ENCODE data around the gene PHACTR3.
A peak's percentile ranks its signal among the peaks of the same experiment; 100 is the strongest.

Gene PHACTR3

DNA sequence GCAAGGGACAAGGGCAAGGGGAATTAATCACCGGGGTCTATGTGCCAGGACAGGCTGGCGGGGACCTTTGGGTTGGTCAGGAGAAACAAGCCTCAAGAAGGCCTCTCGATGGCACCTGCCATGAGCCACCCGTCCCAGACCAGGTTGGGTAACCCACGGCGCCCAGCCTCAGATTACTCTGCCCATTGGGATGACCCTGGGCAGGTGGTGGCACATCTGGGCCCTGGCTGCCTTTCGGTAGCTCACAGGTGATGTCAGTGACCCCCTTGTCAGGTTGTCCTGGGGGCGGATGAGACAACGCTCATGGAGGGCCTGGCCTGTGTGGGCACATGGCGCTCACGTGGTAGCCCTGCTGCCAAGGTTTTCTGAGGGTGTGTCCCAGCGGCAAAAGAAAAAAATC, 176.9 kb downstream of the PHACTR3 start:
- DNase-seq, result no peak

DNA sequence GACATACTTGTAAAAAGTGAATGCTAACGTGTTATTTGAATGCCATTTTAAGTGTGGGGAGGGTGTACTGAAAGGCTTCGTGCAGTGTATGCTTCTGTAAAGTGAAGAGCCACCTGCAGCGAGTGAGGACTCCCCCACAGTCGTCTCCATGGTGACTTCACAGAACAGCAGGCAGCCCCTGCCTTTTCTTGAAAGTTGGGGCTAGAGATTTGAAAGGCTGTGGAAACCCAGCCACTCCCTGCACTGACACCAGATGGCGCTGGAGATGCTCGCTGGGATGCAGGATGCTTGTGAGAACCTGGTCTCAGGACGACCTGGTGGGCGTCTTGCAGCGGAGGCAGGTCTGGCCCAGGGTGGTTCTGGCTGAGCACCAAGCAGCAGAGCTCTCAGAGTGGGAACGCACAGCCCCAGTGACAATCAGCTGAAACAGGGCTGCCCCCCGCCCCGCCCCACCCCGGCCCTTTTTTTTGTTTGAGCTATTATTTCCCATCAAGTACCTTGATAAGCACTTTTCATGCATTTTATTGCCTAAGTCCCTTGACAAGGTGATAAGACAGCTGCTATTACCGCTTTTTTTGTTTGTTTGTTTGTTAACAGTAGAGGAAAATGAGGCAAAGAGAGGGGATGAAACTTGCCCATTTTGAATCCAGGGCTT, 178.8 kb downstream of the PHACTR3 start:
- peak; percentile 37 for DNase-seq

- DNase-seq, result no peak
These were observed 179.3 kb downstream of the PHACTR3 start for GRCh38 chr20:59783641-59784010.

GRCh38 chr20:59784365-59784764, 180.0 kb downstream of the PHACTR3 start:
- no peak for DNase-seq

- no peak for DNase-seq
These were observed 180.7 kb downstream of the PHACTR3 start for GRCh38 chr20:59784791-59785668.

DNA sequence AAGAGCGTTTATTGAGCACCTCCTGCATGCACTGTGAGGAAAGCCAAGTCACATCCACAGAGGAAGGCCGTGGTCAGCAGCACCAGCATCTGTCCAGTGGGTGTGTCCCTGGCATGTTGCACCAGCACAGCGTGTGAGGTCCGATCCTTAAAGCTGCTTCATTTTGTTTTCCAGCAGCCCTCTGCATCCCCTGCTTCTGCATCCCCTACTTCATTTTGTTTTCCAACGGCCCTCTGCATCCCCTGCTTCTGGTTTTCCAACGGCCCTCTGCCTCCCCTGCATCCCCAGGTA, 181.3 kb downstream of the PHACTR3 start:
- DNase-seq, result no peak

GRCh38 chr20:59785986-59786795, 181.9 kb downstream of the PHACTR3 start:
- no peak for DNase-seq

GRCh38 chr20:59786801-59787537, 182.6 kb downstream of the PHACTR3 start:
- DNase-seq, result no peak

DNA sequence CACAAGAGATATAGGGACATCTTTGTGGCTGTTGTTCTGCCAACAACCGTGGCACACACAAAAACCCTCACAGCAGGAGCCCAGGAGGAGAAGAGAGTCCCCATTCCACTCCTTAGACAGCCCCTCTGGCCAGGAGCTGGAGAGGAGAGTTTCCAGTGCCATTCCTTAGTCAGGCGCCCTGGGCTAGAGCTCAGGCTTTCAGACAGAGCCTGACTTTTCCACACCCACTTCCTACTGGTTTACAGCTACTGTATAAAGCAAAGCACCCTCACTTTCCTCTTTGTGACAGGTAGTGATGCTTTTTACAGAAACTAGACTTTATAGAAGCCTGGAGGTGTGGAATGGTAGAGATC, 183.2 kb downstream of the PHACTR3 start:
- no peak for DNase-seq

- DNase-seq, result no peak
These were observed 183.9 kb downstream of the PHACTR3 start for GRCh38 chr20:59788196-59788735.

DNA sequence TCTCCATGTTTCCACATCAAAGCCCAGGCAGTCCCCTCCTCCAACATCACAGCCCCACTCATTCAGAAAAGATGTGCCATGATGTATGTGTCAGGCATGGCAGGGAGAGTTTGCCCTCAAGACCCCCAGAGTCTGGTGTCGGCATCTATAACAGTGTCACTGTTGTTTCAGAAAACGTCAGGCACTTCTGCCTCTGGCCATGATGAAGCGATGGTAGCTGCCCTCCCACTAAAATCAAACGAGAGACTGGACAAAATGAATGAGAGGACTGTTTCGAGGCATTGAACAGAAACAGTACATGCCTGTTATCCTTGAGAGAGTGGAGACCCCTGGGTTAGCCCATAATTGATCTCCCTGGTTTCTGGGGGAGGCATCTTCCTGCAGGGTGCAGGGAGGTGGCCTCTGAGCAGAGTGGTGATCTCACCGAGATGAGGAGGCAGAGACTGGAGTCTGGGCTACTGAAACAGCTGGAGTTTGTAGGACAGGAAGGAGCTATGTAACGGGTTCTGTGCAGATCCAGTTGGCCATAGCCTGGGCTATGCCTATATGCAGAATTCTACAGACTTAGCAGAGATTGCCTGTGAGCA, 184.6 kb downstream of the PHACTR3 start:
- no peak for DNase-seq

- no peak for DNase-seq
These were observed 185.3 kb downstream of the PHACTR3 start for GRCh38 chr20:59789686-59790085.

DNA sequence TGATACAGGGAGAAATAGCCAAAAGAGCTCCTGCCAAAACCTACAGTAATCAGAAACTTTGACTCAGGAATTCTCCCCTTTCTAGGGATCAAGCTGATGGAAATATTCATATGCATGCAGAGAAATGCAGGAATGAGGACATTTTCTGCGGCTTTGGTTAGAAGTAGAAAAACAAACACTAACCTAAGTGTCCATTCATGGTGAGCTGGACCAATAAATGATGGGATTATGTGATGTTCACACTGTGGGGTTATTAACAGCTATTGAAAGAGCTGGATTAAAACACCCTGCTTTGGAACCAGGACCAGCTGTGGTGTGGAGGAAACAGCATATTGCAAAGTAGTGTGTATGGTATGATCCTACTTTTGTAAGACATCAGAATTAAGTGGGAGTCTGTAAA, 186.0 kb downstream of the PHACTR3 start:
- no peak for DNase-seq

DNA sequence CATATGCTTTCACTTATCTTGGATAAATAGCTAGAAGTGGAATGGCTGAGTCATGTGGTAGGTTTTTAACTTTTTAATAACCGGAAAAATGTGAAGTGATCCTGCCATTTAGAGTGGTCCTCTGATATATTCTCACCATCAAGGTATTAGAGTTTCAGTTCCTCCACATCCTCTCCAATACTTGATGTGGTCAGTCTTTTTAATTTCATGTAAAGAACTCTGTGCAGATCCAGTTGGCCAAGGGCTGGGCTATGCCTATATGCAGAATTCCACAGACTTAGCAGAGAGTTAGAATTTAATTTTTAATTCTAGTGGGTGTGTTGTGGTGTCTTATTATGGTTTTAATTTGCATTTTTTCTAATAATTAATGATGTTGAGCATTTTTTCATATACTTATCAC, 188.0 kb downstream of the PHACTR3 start:
- no peak for DNase-seq

- DNase-seq, result no peak
These were observed 190.2 kb downstream of the PHACTR3 start for GRCh38 chr20:59794555-59794954.

- DNase-seq, result no peak
These were observed 196.0 kb downstream of the PHACTR3 start for GRCh38 chr20:59800309-59800708.

- DNase-seq, result no peak
These were observed 197.7 kb downstream of the PHACTR3 start for GRCh38 chr20:59802018-59802417.

DNA sequence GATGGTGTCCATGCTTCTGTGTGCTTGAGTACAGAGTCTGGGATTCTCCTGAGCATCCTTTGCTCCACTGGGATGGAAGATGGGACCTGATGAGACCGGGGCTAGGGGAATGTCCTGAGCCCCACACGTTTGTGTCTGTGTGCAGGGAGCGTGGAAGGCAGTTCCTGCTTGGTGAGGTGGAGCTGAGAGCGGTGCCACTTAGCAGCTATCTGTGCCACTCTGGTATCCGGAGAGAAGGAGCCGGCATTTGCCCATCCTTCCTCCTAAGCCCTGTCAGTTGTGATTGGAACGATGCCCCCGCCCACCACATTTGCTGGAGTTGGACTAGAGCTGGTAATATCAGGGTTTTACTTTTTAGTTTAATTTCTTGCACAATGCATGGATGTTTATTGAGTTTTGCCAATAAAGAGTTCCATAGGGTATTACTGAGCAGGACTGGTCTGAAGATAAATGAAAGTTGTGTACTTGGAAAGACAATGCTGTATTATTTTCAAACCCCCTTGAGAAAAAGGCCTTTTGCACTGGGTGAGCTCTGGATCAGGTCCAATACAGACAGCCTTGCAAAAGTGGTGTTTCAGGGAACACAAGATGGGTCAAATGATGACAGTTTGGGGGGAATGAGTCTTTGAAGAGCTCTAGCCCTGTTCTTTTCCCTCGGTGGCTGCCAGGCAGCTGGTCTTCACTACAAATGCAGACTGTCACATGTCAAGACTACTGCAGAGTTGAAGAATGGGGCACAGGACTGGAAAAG, 198.3 kb downstream of the PHACTR3 start:
- no peak for DNase-seq

GRCh38 chr20:59804347-59804746, 200.0 kb downstream of the PHACTR3 start:
- DNase-seq, result no peak

DNA sequence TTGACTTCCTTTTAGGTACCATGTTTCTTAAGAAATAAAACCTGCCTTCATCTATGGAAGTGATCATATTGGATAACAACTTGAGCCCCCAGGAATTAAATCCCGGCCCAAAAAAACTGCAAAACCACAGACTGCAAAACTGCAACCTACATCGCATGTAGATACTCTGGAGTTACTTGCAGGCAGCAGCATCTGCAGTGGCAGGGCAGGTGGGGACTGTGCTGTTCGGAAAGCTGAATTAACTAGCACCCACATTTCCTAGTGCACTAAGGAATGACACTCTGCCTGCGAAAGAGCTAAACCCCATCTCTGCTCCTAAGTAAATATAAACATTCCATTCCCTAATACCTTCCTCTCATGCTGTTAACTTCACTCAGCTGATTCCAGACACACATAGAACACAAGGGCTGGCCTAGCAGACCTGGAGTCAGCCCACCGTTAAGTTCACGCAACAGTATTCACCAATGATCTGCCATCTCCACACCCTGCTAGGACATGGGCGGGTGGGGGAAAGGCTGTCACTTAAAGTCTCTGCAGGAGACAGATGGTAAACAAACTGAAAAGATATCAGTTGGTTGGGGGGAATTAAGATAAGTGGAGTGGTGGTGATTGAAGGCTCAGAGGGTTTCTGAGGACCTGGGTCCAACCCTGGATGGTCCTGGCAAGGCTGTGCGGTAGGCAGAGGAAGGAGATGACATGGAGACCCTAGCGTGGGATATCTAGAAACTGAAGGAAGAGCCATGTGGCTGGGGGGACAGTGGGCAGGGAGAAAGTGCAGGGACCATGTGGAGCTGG, 200.7 kb downstream of the PHACTR3 start:
- DNase-seq, result no peak

Measured in stimulated activated CD4-positive, alpha-beta T cell treated with anti-CD3 and anti-CD28 coated beads, Interleukin-1b, Interleukin-23, amount 100 ng/mL, for 48 hours (primary cell).